ENCODE results near the gene LPCAT1.

DNA sequence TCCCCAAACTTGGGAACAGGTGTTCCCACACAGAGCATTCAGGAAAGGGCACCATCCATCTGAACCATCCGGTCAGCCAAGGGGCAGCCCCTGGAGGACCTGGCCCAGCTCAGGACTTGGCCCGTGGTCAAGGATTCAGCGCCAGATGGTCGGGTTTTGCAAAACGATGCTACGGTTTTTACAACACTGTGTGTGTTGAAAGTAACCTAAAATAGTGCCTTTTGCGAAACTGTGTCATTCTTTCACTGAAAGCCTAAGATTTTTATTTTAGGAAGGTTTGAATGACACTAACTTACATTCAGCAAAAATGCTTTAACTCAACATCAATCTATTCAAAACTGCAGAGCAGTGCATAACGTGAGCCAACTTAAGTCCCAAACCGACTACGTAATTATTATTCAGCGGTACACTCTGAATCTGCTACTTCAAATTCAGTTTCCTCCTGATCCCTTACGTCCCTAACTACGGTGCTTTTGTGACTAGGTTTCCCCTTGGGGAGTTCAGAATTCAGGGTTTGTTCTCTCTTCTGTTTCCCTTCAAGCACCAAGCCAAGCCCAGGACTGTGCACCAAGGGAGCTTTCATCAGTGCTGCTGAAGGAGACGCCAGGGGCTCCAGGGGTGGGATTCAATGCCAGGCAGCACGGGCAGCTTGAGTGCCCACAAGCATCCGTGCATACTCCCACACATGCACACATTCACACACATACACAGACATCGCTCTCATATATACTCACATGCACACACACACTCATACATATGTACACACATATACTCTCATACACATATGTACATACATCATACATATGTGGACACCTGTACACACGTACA, 25.8 kb downstream of the LPCAT1 start:
- TF ChIP-seq RFX5 (IDR thresholded peaks at IDR 0.05; ENCODE audit: low read depth, low read length) = no peak
- no peak for TF ChIP-seq POLR2A (IDR thresholded peaks at IDR 0.05; ENCODE audit: low read depth, low read length)
- TF ChIP-seq RCOR1 (IDR thresholded peaks at IDR 0.05; ENCODE audit: insufficient replicate concordance, low read length) = no peak
- TF ChIP-seq, protein P1, sequence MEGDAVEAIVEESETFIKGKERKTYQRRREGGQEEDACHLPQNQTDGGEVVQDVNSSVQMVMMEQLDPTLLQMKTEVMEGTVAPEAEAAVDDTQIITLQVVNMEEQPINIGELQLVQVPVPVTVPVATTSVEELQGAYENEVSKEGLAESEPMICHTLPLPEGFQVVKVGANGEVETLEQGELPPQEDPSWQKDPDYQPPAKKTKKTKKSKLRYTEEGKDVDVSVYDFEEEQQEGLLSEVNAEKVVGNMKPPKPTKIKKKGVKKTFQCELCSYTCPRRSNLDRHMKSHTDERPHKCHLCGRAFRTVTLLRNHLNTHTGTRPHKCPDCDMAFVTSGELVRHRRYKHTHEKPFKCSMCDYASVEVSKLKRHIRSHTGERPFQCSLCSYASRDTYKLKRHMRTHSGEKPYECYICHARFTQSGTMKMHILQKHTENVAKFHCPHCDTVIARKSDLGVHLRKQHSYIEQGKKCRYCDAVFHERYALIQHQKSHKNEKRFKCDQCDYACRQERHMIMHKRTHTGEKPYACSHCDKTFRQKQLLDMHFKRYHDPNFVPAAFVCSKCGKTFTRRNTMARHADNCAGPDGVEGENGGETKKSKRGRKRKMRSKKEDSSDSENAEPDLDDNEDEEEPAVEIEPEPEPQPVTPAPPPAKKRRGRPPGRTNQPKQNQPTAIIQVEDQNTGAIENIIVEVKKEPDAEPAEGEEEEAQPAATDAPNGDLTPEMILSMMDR (conservative IDR thresholded peaks at IDR 0.05; ENCODE audit: low read depth, low read length) = no peak
- no peak for TF ChIP-seq SMC3 (IDR thresholded peaks at IDR 0.05; ENCODE audit: low read depth, low read length)
- no peak for TF ChIP-seq MAFK (IDR thresholded peaks at IDR 0.05; ENCODE audit: low read depth, low read length)
- TF ChIP-seq MAZ (IDR thresholded peaks at IDR 0.05; ENCODE audit: borderline replicate concordance, low read depth, low read length) = no peak
- TF ChIP-seq, protein P2, sequence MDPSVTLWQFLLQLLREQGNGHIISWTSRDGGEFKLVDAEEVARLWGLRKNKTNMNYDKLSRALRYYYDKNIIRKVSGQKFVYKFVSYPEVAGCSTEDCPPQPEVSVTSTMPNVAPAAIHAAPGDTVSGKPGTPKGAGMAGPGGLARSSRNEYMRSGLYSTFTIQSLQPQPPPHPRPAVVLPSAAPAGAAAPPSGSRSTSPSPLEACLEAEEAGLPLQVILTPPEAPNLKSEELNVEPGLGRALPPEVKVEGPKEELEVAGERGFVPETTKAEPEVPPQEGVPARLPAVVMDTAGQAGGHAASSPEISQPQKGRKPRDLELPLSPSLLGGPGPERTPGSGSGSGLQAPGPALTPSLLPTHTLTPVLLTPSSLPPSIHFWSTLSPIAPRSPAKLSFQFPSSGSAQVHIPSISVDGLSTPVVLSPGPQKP (IDR thresholded peaks at IDR 0.05; ENCODE audit: borderline replicate concordance, low read depth, low read length) = no peak
- no peak for TF ChIP-seq RAD21 (IDR thresholded peaks at IDR 0.05; ENCODE audit: low read length)
- TF ChIP-seq MXI1 (IDR thresholded peaks at IDR 0.05; ENCODE audit: borderline replicate concordance, low read depth, low read length) = no peak

Measured in IMR-90 (cell line).